HG03439 (cell line): ENCODE data around the gene FNDC3B.

Source experiments
- ATAC-seq: cut with Tn5 transposase; IDR thresholded peaks from one replicate; pipeline ENCODE4 v1.9.1; 2021; ENCODE audit warnings: mild to moderate bottlenecking, moderate library complexity; ENCODE audit not compliant: unreplicated experiment

FNDC3B gene

GRCh38 chr3:172300187-172300586, 260.8 kb downstream of the FNDC3B start:
- no peak for ATAC-seq

GRCh38 chr3:172300862-172301261, 261.5 kb downstream of the FNDC3B start:
- ATAC-seq, result no peak

- no peak for ATAC-seq
Observed at GRCh38 chr3:172302203-172302602, 262.8 kb downstream of the FNDC3B start.

GRCh38 chr3:172303181-172303580, 263.8 kb downstream of the FNDC3B start:
- ATAC-seq, result no peak

- no peak for ATAC-seq
Observed at GRCh38 chr3:172303941-172304558, 264.7 kb downstream of the FNDC3B start.

- ATAC-seq, result no peak
Observed at GRCh38 chr3:172305552-172305951, 266.2 kb downstream of the FNDC3B start.

GRCh38 chr3:172305974-172306373, 266.6 kb downstream of the FNDC3B start:
- ATAC-seq, result no peak

GRCh38 chr3:172307141-172307560, 267.8 kb downstream of the FNDC3B start:
- no peak for ATAC-seq

- no peak for ATAC-seq
Observed at GRCh38 chr3:172309059-172309458, 269.7 kb downstream of the FNDC3B start.

- no peak for ATAC-seq
Observed at GRCh38 chr3:172309741-172310427, 270.5 kb downstream of the FNDC3B start.

- ATAC-seq, result no peak
Observed at GRCh38 chr3:172310428-172310760, 271.0 kb downstream of the FNDC3B start.

- ATAC-seq, result no peak
Observed at GRCh38 chr3:172311217-172311616, 271.8 kb downstream of the FNDC3B start.

- no peak for ATAC-seq
Observed at GRCh38 chr3:172312001-172312400, 272.6 kb downstream of the FNDC3B start.

- no peak for ATAC-seq
Observed at GRCh38 chr3:172312711-172313110, 273.3 kb downstream of the FNDC3B start.

GRCh38 chr3:172313671-172314070, 274.3 kb downstream of the FNDC3B start:
- ATAC-seq, result no peak

- no peak for ATAC-seq
Observed at GRCh38 chr3:172314591-172315160, 275.3 kb downstream of the FNDC3B start.

GRCh38 chr3:172315401-172316091, 276.2 kb downstream of the FNDC3B start:
- no peak for ATAC-seq

- ATAC-seq, result no peak
Observed at GRCh38 chr3:172316758-172317157, 277.4 kb downstream of the FNDC3B start.

- ATAC-seq, result no peak
Observed at GRCh38 chr3:172317481-172317880, 278.1 kb downstream of the FNDC3B start.

GRCh38 chr3:172317984-172318383, 278.6 kb downstream of the FNDC3B start:
- ATAC-seq, result no peak

GRCh38 chr3:172319595-172319994, 280.2 kb downstream of the FNDC3B start:
- no peak for ATAC-seq

- ATAC-seq, result no peak
Observed at GRCh38 chr3:172320468-172320867, 281.1 kb downstream of the FNDC3B start.
